ENCODE data around the gene SLC22A1. TPM values are rescaled to one million over a fixed set of nuclear protein-coding genes. Genes with fewer than 3 reads are reported as not detected.

SLC22A1 gene
- total and polyA plus RNA-seq, 10 of the 15 experiments (the other 5 are each of a cell fraction or from before 2014, with no cell fraction given), result 0.09 to 0.28 (median 0.15) TPM; not detected in 3

DNA sequence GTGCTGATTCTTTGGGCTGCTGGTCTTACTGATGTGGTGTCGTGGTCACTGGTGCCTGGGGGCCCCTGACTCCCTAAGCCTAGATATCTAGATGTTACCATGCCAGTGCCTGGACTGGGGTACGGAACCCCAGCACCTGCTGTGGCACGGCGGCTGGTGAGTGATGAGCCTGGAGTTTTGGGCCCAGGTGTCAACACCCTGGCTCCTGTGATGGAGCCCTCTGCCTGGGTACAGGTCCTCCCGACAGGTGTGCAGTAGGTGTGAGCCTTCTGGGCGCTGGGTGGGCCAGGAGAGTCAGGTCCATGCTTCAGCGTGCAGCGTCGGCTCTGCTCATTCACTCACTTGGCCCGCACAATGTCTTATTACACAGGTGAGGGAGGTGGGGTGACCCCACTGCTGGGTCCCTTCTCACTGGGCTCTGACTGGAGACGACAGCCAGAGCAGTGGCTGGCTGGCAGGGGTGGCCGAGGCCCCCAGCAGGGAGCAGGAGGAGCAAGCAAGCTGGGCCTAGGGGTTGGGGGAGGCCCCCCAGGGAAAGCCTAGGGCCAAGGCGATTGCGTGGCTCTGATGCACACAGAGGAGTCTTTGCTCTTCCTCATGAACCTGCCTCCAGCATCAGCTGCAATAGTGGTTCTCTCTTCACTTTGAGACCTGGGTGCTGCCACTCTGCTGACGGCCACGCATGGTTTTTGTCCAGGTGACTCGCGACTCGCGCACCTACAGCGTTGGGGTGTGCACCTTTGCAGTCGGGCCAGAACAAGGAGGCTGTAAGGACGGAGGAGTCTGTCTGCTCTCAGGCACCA, 42.5 kb upstream of the SLC22A1 start:
- ChIA-PET SMC1A (ENCODE audit: uncharacterized antibody, unreplicated experiment) (no interaction called here), CTCF (no interaction called here), POLR2A (no interaction called here), RAD21 (ENCODE audit: unreplicated experiment) (no interaction called here)
- no TSS peak for BruUV-seq (replicated peaks)
- H3K4me3 ChIP-seq, result no peak overlapping the region
- TF ChIP-seq, protein P1, sequence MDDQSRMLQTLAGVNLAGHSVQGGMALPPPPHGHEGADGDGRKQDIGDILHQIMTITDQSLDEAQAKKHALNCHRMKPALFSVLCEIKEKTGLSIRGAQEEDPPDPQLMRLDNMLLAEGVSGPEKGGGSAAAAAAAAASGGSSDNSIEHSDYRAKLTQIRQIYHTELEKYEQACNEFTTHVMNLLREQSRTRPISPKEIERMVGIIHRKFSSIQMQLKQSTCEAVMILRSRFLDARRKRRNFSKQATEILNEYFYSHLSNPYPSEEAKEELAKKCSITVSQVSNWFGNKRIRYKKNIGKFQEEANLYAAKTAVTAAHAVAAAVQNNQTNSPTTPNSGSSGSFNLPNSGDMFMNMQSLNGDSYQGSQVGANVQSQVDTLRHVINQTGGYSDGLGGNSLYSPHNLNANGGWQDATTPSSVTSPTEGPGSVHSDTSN (IDR thresholded peaks at IDR 0.05; ENCODE audit: insufficient replicate concordance, low read depth, low read length), result no peak
- TF ChIP-seq, protein P2, sequence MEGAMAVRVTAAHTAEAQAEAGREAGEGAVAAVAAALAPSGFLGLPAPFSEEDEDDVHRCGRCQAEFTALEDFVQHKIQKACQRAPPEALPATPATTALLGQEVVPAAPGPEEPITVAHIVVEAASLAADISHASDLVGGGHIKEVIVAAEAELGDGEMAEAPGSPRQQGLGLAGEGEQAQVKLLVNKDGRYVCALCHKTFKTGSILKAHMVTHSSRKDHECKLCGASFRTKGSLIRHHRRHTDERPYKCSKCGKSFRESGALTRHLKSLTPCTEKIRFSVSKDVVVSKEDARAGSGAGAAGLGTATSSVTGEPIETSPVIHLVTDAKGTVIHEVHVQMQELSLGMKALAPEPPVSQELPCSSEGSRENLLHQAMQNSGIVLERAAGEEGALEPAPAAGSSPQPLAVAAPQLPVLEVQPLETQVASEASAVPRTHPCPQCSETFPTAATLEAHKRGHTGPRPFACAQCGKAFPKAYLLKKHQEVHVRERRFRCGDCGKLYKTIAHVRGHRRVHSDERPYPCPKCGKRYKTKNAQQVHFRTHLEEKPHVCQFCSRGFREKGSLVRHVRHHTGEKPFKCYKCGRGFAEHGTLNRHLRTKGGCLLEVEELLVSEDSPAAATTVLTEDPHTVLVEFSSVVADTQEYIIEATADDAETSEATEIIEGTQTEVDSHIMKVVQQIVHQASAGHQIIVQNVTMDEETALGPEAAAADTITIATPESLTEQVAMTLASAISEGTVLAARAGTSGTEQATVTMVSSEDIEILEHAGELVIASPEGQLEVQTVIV (IDR thresholded peaks at IDR 0.05; ENCODE audit: borderline replicate concordance, partially characterized antibody), result no peak
- no peak for TF ChIP-seq RAD21 (IDR thresholded peaks at IDR 0.05; ENCODE audit: insufficient read depth, low read depth, low read length)
- TF ChIP-seq NFYB (IDR thresholded peaks at IDR 0.05; ENCODE audit: insufficient read depth, low read depth, low read length), result no peak
- no peak for TF ChIP-seq ETV6 (conservative IDR thresholded peaks at IDR 0.05 in 1 of 2, IDR thresholded peaks at IDR 0.05 in 1 of 2; ENCODE audit: borderline replicate concordance in 1 of 2, low read depth in 1 of 2)
- no peak for TF ChIP-seq ATF7 (IDR thresholded peaks at IDR 0.05; ENCODE audit: low read depth)
- no peak for TF ChIP-seq RAD51 (IDR thresholded peaks at IDR 0.05)
- no peak for TF ChIP-seq NFXL1 (IDR thresholded peaks at IDR 0.05; ENCODE audit: borderline replicate concordance)
- TF ChIP-seq FOXM1 (IDR thresholded peaks at IDR 0.05; ENCODE audit: low read depth, low read length), result no peak
- in situ Hi-C loops (cut with MboI), result no loop called here
- FAIRE-seq (no peak), DNase-seq (ENCODE audit: low read depth, low spot score) (no peak), ATAC-seq (no peak)
- H3K27me3 ChIP-seq (replicated peaks in 1 of 2; ENCODE audit: control insufficient read depth in 2 of 2, insufficient read depth in 2 of 2, low read length in 1 of 2), result no peaks in the 10 kb centered on the region
- no peaks in the 10 kb centered on the region for H3K9me3 ChIP-seq (replicated peaks; ENCODE audit: control insufficient read depth, insufficient read depth, low read length)
- no peaks in the 10 kb centered on the region for H3K79me2 ChIP-seq (ENCODE audit: control insufficient read depth, insufficient read depth, low read length)
- H3K4me1 ChIP-seq (ENCODE audit: control insufficient read depth, insufficient read depth, low read length), result no peaks in the 10 kb centered on the region
- intact Hi-C loops (cut with micrococcal nuclease; ENCODE audit: unreplicated experiment), result no loop called here
- 97% methylated on average over 23 of the region's 23 CpGs for WGBS (ENCODE audit: insufficient coverage, insufficient replicate concordance, low lambda C conversion rate, missing lambda C conversion rate)
- H3K4me2 ChIP-seq (ENCODE audit: control insufficient read depth, insufficient read depth), result no peak overlapping the region
- peaks cover 20 to 30% of the 10 kb centered on the region in 2 experiments; a peak in 3 of 4 replicates for H3K36me3 ChIP-seq (ENCODE audit: control insufficient read depth in 2 of 2, insufficient read depth in 2 of 2, low read length in 1 of 2)
- no peaks in the 10 kb centered on the region for H4K20me1 ChIP-seq (ENCODE audit: control insufficient read depth, insufficient read depth)
- no peak overlapping the region for H3K27ac ChIP-seq (ENCODE audit: control insufficient read depth, insufficient read depth)
- no peak overlapping the region for H2AFZ ChIP-seq (ENCODE audit: control insufficient read depth, low read depth, low read length)
- H3K9ac ChIP-seq (ENCODE audit: control insufficient read depth, insufficient read depth, low read length), result no peak overlapping the region

Data from GM12878 (cell line).